Right ventricle myocardium inferior (tissue), 1 donor: ENCODE data around the gene IL12RB1. TPM values are rescaled to one million over a fixed set of nuclear protein-coding genes. Genes with fewer than 3 reads are reported as not detected.
A peak's percentile ranks its signal among the peaks of the same experiment; 100 is the strongest.
"Not testable (repeated sequence)": the region's sequence is repeated elsewhere in the genome, so short reads cannot be mapped to it uniquely, and the experiment has no call there.

ENCODE experiments used
- ATAC-seq: fragments of 200-7000 bp; cut with Tn5 transposase; one replicate; pipeline ENCODE4 v1.9.1; 2020; ENCODE audit warnings: mild to moderate bottlenecking, moderate library complexity
- DNase-seq: peaks from one replicate; pipeline ENCODE4 v3.0.0; 2021; ENCODE audit errors: missing footprints
- intact Hi-C: fragments of 100-400 bp; cut with DNase I; formaldehyde crosslinking; loops from one replicate; pipeline ENCODE4 v1.11.0; 2022
- total RNA-seq: library from RNA; stranded (reverse); fragmentation: NEBNext Ultra II Directional; extraction: Animal tissue kit (Norgen Biotek cat#: 25700); gene quantifications from one replicate; pipeline ENCODE4 v1.2.1, GENCODE V29; 2021
- donor health status: DM: no; HTN: yes; CAD: no; lungs with severe emphysema.

The IL12RB1 gene
- total RNA-seq, 1 donor from 2014 or later = 1.1 TPM

DNA sequence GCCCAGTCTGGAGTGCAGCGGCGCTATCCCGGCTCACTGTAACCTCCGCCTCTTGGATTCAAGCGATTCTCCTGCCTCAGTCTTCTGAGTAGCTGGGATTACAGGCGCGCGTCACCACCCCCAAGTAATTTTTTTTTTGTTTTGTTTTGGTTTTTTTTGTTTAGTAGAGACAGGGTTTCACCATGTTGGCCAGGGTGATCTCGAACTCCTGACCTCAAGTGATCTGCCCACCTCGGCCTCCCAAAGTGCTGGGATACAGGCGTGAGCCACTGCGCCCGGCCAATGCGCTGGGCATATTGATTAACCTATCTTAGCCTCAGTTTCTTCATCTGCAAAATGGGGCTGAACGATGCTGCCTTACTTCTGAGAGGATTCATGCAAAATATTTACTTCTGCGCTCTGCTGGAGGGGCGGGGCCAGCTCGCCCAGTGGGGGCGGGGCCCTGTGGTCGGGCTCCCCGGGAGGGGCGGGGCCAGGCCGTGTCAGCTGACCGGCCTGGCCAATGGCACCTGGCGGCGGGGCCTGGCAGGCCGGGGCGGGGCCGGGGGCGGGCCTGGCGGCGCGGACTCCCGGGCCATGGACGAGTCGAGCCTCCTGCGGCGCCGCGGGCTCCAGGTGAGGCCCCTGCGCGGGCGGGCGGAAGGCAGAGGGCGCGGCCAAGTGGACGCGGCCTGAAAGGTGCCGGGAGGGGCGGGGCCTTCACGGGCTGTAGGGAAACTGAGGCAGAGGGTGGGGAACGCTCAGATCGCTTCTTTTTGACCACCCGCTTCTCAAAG, 10.7 kb upstream of the IL12RB1 start, which contains the start of gene MAST3:
Gene MAST3, plus strand, starts transcription at position 562 of the 776 bp plus-strand sequence. Its CDS starts 15 bp downstream, at position 577.
- intact Hi-C loops = no loop called here
- peak; percentile 93 for DNase-seq
- peak; percentile 89 for ATAC-seq

DNA sequence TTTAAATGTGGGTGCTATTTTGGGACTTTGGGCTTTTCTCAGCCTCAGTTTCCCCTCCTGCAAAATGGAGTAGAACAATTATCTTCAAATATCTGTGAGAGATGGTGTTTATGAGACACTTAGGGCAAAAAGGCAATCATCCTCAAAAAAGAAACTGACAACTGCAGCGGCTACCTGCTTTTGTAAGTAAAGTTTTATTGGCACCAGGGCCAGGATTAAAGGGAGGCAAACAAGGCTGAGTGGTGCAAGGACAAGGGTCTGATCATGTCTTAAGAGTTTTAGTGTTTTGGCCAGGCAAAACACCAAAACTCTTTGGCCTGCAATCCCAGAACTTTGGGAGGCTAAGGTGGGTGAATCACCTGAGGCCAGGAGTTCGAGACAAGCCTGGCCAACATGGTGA, 9.5 kb upstream of the IL12RB1 start:
- DNase-seq = no peak
- intact Hi-C loops = no loop called here
- ATAC-seq = no peak

DNA sequence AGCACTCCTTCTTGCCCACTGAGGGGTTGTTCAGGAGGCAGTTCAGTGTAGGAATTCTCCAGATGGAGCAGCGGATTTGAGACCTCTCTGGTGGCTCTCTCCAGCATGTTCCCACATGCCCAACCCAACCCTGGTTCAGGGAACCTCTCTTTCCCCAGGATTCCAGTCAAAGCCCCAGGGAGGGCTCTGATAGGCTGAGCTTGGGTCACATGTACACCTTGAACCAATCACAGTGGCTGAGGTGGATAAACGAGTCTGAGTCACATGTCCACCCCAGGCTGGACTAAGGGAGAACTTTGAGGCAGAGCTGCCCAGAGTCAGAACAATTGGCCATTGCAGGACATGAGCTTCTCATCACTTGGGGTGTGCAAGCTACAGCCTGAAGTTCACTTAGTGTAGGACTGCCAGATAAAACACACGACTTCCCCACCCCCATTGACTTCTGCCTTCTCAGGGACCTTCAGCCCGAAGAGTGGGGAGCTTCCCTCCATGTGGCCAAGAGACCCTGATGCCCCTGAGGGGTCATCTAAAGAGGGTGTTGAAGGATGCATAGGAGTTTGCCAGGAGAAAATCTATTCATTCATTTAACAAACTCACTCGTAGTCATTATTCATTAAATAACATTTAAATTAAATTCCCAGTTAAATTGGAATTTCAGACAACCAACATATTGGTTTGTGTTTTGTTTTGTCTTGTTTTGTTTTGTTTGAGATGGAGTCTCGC, 6.9 kb upstream of the IL12RB1 start:
- intact Hi-C loops = no loop called here
- DNase-seq = no peak
- ATAC-seq = no peak

DNA sequence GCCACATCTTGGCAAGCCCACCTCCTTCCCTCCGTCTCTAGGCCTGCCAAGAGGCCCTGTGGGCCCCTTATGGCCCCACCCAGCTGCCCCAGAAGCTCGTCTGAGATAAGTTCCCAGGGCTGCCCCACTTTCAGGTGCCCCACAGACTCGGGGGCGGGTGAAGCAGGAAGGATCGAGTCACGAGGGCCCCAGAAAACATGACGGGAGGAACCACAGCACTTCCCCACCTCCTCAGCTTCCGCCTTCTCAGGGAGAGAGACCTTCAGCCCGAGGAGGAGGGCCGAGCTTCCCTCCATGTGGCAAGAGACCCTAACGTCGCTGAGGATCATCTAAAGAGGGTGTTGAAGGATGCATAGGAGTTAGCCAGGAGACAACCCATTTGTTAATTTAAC, 4.5 kb upstream of the IL12RB1 start:
- ATAC-seq (peak; percentile 49), DNase-seq (peak; percentile 89)
- intact Hi-C loops = no loop called here

DNA sequence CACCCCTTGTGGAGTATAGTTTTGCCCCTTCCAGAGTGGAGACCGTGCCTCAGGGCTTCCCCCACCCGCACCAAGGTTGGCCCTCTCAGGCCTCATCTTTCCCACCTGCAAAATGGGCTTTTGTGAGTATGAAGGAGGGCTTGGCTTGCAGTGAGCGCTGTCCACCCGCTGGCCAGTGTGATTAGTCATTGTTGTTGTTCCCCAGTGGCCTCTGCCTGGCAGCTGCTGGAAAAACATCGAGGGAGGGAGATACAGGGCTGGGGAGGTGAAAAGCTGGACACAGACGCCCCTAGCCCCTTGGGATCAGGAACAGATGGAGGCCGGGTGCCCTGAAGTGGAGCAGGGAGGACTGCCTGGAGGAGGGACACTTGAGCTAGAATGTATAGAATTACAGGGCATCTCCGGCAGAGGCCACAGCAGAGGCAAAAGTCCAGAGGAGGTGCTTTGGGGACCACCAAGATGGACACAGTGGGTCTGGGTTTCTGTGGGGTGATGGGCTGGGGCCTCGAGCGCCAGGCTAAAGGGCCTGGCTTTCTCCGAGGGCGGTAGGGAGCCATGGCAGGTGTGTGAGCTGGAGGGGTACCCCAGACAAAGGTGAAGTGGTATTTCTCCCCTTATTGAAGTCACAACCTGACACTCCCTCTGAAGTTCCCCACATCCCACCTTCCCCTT, 3.9 kb upstream of the IL12RB1 start:
- intact Hi-C loops = no loop called here
- no peak for DNase-seq
- ATAC-seq = peak; percentile 9

DNA sequence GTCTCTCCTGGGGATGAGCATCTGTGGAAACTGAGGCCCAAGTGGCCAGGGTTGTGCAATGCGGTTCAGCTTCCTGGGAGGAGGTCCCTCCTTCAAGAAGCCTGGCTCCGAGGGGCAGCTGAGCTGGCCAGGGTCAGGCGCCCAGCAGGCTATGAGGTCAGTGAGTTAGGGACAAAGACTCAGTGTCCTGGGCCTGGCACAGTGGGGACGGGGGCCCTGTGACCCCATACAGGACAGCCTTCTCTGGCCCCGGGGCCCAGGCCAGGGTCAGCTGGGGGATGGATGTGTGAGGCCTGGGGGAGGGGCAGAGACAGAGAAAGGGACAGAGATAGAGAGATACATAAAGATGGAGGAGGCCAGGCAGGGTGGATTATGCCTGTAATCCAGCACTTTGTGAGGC, 3.0 kb upstream of the IL12RB1 start:
- ATAC-seq (no peak), DNase-seq (no peak)
- intact Hi-C loops = no loop called here

DNA sequence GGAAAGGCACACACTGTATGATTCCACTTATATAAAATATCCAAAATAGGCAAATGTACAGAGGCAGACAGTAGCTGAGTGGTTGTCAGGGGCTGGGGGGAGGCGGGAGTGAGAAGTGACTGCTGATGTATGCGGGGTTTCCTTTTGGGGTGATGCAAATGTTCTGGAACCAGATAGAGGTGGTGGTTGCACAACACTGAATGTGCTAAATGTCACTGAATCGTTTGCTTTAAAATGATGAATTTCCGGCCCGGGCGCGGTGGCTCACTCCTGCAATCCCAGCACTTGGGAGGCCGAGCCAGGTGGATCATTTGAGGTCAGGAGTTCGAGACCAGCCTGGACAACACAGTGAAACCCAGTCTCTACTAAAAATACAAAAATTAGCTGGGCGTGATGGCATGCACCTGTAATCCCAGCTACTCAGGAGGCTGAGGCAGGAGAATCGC, 2.4 kb upstream of the IL12RB1 start:
- ATAC-seq (peak; percentile 30), DNase-seq (peak; percentile 85)
- intact Hi-C loops = not testable (repeated sequence)

DNA sequence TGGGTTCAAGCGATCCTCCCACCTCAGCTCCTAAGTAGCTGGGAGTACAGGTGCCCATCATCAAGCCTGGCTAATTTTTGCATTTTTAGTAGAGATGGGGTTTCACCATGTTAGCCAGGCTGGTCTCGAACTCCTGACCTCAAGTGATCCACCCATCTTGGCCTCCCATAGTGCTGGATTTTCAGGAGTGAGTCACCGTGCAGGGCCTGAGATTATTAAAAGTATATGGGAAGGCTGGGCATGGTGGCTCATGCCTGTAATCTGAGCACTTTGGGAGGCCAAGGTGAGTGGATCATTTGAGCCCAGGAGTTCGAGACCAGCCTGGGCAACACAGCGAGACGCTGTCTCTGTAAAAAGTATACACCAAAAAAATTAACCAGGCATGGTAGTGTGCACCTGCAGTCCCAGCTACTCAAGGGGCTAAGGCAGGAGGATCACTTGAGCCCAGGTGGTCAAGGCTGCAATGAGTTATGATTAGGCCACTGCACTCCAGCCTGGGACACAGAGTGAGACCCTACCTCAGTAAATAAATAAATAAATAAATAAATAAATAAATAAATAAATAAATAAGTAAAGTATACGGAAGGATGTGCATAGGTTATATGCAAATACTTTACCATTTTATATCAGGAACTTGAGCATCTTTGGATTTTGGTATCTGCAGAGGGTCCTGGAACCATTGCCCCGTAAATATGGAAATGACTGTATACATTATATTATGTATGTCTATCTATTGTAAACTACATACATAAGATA, 854 bp downstream of the IL12RB1 start:
- intact Hi-C loops = no loop called here
- no peak for ATAC-seq
- DNase-seq = no peak

DNA sequence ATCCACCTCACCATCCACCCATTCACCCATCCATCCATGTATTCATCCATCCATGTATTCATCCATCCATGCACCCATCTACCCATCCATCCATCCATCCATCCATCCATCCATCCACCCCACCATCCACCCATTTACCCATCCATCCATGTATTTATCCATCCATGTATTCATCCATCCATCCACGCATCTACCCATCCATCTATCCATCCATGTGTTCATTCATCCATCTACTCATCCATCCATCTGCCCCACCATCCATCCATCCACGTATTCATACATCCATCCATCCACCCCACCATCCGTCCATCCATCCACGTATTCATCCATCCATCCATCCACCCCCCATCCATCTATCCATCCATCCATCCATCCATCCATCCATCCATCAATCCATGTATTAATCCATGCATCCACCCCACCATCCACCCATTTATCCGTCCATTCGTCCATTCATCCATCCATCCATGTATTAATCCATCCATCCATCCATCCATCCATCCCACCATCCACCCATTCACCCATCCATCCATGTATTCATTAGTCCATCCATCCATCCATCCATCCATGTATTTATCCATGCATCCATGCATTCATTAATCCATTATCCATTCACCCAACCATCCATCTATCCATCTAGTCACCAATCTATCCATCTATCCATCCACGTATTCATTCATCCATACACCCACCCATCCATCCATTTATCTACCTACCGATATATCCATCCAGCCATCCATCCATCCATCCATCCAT, 2.6 kb downstream of the IL12RB1 start:
- ATAC-seq (no peak), DNase-seq (no peak)
- intact Hi-C loops = no loop called here

DNA sequence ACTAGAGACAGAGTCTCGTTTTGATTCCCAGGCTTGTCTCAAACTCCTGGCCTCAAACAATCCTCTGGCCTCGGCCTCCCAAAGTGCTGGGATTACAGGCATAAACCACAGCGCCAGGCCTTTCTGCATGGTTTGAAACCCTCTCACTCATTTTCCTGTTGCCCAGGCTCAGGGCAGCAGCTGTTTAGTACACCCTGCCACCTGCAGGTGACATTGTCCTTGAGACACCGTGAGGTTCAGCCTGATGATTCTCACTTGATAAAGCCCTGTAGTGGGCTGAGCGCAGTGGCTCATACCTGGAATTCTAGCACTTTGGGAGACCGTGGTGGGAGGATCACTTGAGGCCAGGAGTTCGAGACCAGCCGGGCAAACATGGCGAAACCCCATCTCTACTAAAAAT, 12.5 kb downstream of the IL12RB1 start:
- intact Hi-C loops = no loop called here
- ATAC-seq (no peak), DNase-seq (no peak)

DNA sequence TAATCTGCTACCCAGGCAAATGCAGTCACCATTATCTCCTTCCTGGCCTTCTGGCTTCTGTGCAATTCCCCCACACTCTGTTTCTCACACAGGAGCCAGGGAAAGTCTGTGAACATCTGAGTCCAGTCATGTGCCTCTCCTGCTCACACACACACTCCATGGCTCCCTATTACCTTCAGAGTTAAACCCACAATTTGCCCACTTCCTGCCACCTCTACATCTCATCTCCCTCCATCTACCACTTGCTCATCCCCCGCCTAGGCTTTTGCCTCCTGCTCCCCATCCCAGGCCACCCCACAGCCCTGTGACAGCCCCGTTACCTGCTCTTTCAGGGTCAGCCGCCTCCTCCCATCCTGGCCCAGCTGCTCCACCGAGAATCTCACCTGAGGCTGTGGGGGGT, 13.5 kb downstream of the IL12RB1 start:
- no peak for DNase-seq
- no peak for ATAC-seq
- intact Hi-C loops = no loop called here

DNA sequence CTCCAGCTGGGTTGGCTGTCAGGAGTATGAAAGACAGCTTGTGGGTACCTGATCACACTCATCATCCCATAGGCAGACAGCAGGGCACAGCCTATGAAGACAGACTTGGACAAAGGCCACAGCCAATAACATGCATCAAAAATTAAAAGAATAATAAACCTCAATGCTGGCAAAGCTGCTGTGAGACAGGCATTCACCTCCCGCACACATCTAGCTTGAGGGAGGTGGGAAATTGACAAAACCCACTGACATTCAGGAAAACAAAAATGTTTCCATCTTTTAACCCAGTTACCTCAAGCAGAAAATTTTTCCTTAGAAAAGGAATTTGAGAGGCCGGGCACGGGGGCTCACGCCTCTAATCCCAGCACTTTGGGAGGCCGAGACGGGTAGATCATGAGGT, 14.4 kb downstream of the IL12RB1 start:
- intact Hi-C loops = no loop called here
- DNase-seq (no peak), ATAC-seq (no peak)

DNA sequence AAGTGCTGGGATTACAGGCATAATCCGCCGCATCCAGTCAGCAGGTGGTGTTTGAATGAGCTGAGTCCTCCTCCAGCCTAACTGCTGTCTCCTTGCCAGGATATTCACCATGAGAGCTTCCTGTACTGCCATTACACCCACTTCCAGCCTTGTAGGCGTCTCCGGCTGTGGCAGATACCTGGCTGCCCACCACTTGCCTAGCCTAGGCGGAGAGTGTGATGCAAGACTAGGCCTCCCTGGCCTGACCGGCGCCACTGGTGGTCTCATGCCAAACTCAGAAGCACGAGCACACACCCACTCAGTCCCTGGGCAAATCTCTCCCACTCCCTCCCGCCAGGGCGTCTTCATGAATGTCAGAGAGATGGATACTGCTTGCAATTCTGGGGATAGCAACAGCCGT, 16.6 kb downstream of the IL12RB1 start:
- DNase-seq = no peak
- no peak for ATAC-seq
- intact Hi-C loops = no loop called here

DNA sequence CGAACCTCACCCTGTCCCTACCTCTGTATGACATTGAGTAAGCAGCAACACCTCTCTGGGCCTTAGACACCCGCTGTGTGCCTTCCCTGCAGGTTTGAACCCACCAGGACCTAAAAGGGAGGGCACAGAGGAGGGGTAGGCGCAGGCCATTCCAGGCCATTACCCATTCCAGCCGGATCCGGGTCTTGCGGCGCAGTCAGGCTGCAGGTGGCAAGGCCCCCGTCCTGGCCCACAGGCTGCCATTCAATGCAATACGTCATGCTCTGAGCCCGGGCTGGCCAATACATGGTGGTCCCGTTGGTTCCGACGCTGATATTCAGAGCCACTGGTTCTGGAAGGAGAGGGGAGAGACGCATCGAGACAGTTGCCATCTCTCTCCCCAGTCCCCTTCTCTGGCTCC, 17.4 kb downstream of the IL12RB1 start:
- DNase-seq = no peak
- intact Hi-C loops = no loop called here
- no peak for ATAC-seq

DNA sequence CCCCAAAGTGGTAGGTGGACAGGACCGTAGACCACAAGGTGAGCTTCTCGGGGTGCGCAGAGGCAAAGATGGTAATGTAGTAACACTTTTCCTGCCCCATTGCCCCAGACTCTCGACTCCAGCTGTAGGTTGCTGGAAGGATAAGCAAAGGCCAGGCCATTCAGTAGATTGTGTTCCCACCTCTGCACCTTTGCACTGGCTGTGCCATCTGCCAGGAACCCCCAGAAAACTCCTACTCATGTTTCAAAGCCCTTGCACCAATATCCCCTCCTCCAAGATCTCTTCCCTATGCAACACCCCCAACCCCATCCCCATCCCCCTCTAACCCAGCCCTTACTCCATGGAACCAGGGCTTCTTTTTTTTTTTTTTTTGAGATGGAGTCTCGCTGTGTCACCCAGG, 18.3 kb downstream of the IL12RB1 start:
- no peak for DNase-seq
- intact Hi-C loops = no loop called here
- no peak for ATAC-seq

DNA sequence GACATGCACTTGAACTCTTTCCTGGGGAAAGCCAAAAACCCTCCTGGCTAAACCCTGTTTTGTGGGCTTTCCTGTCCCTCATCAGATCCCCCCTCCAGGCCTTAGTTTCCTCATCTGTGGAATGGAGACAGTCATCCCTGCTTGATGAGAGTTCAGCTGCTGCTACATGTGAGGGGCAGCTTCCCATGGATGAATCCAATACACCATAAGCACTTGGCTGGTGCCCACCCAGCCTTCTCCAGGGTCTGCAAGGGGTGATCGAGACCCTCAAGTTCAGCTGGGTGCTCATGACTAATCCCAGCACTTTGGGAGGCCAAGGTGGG, 21.6 kb downstream of the IL12RB1 start:
- intact Hi-C loops = no loop called here
- no peak for DNase-seq
- ATAC-seq = no peak

DNA sequence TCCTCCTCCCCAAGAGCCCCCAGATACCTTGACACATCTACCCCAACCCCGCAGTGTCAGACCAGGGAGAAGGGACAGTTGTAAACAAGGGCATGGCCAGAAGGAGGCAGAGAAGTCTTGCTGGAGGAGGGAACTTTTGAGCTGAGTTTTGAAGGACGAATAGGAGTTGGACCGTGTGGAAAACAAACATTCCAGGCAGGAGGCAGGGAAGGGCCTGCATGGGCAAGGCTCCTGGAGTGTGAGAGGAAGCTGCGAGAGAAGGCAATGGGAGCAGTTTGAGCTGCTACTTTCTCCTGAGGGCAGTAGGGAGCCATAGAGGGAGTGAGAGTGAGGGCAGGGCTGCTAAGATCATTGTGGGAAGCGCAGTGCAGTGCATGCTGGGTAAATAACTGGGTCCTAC, 23.3 kb downstream of the IL12RB1 start:
- intact Hi-C loops = no loop called here
- no peak for DNase-seq
- ATAC-seq = no peak

DNA sequence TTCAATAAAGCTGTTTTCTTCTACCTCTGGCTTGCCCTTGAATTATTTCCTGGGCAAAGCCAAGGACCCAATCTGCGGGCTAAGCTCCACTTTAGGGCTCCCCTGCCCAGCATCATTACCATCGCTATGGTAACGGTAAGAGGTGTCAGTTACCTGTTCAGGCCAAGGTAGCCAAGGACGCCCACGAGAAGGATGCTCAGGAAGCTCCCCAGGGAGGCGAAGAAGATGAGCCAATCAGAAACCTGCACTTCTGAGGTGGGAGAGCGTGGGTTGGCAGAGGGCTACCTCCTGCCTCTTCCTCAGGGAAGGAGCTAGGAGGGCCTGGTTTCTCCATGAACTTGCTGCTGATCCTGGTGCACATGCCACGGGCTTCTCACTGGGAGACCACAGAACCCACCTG, 24.7 kb downstream of the IL12RB1 start:
- intact Hi-C loops = no loop called here
- no peak for DNase-seq
- no peak for ATAC-seq

DNA sequence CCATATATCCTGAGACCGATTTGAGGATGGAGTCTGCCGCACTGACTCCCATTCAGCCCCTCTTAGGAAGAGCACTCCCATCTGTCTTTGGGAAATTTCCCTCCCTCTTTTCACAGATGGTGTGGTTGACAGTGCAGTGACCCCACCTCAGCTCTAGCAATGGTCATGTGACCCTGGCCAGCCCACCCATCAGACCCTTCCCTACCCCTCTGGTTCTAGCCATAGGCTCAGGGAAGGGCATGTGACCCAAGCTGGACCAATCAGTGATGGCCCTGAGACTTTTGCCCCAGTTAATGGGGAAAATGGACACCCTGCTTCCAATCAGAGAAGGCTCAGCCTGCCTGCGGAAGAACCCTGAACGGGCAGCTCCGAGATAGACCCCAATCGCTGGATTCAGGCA, 26.3 kb downstream of the IL12RB1 start:
- intact Hi-C loops = no loop called here
- ATAC-seq = no peak
- no peak for DNase-seq
